HFFc6 (cell line): ENCODE data around the gene CLP1. TPM values are rescaled to one million over a fixed set of nuclear protein-coding genes. Genes with fewer than 3 reads are reported as not detected.
"Not testable (repeated sequence)": the region's sequence is repeated elsewhere in the genome, so short reads cannot be mapped to it uniquely, and the experiment has no call there.

Experiments used
- DNase-seq: peaks from one replicate; pipeline ENCODE4 v3.0.0-alpha.2; 2018
- H3K27ac Mint-ChIP-seq: 2 replicates; pipeline ENCODE4 v1.8.0; 2020; ENCODE audit warnings: mild to moderate bottlenecking, mixed read lengths
- H3K27me3 Mint-ChIP-seq: 2 replicates; pipeline ENCODE4 v1.8.0; 2021; ENCODE audit warnings: mild to moderate bottlenecking, moderate library complexity, mixed read lengths; ENCODE audit not compliant: insufficient read depth
- H3K36me3 Mint-ChIP-seq: 2 replicates; pipeline ENCODE4 v1.8.0; 2021; ENCODE audit warnings: low read depth, mixed read lengths
- H3K4me1 Mint-ChIP-seq: 2 replicates; pipeline ENCODE4 v1.8.0; 2020; ENCODE audit warnings: low read depth, mixed read lengths
- H3K4me3 Mint-ChIP-seq: 2 replicates; pipeline ENCODE4 v1.8.0; 2020; ENCODE audit warnings: mild to moderate bottlenecking, moderate library complexity, mixed read lengths
- H3K9me3 Mint-ChIP-seq: 2 replicates; pipeline ENCODE4 v1.8.0; 2020; ENCODE audit warnings: mild to moderate bottlenecking, mixed read lengths
- total RNA-seq, 6 experiments: library from RNA; stranded (reverse); fragmentation: NEBNext Ultra II Directional; extraction: Animal tissue kit (Norgen Biotek cat#: 25700); gene quantifications; 2 replicates in 1 of 6; 3 replicates in 5 of 6; pipeline ENCODE4 v1.2.3, GENCODE V29; 2021
- TF ChIP-seq, protein P1 (sequence below): fragments of 200-600 bp; sonication (generic); IDR thresholded peaks from 2 replicates; pipeline ENCODE4 v1.5.0; 2021; ENCODE audit warnings: antibody characterized with exemption, mild to moderate bottlenecking

The CLP1 gene
- total RNA-seq, 6 experiments from 2014 or later: 13.0 to 17.1 (median 15.6) TPM

DNA sequence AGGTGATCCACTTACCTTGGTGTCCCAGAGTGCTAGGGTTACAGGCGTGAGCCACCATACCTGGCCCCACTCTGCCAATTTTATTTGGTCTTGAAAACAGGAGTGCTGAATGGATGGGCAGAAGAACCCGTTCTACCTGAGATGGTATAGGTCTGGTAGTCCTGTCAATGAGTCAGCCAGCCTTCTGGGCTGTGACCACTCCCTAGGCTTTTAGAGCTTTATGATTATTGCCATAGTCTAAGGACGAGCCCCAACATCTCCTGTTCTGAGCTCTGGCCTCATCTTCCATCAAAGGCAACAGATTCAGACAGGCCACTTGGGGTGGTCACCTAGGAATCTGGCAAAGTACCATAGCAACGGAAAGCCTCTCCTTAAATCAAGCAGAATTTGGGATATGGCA, 21.8 kb downstream of the CLP1 start:
- Mint-ChIP-seq H3K27me3 (no peaks in the 10 kb centered on the region; the same call in 1 of the 2 replicates), H3K27ac (peak overlapping the region; percentile 33; the same call in 1 of the 2 replicates), H3K36me3 (peaks cover 21% of the 10 kb centered on the region), H3K4me1 (peaks cover 39% of the 10 kb centered on the region), H3K9me3 (no peaks in the 10 kb centered on the region), H3K4me3 (no peak overlapping the region)
- no peak for DNase-seq
- TF ChIP-seq, protein P1, sequence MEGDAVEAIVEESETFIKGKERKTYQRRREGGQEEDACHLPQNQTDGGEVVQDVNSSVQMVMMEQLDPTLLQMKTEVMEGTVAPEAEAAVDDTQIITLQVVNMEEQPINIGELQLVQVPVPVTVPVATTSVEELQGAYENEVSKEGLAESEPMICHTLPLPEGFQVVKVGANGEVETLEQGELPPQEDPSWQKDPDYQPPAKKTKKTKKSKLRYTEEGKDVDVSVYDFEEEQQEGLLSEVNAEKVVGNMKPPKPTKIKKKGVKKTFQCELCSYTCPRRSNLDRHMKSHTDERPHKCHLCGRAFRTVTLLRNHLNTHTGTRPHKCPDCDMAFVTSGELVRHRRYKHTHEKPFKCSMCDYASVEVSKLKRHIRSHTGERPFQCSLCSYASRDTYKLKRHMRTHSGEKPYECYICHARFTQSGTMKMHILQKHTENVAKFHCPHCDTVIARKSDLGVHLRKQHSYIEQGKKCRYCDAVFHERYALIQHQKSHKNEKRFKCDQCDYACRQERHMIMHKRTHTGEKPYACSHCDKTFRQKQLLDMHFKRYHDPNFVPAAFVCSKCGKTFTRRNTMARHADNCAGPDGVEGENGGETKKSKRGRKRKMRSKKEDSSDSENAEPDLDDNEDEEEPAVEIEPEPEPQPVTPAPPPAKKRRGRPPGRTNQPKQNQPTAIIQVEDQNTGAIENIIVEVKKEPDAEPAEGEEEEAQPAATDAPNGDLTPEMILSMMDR: no peak

DNA sequence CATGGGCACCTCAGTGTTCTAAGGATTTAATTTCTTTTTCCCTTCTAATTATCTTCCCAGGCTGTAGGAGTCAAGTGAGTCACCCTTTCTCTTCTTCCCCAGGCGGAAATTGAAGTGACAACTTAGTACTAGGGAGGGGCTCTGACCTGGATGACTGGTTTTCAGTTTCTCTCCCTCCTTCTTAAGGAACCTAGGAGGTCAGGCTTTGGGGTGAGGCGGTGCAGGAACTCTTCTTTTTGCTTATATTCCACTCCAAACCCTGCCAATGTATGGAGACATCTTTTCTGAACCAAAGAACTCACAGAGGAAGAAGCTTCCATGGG, 23.0 kb downstream of the CLP1 start:
- TF ChIP-seq, protein P1: no peak
- H3K4me1 Mint-ChIP-seq: peaks cover 37% of the 10 kb centered on the region
- H3K9me3 Mint-ChIP-seq: no peaks in the 10 kb centered on the region
- peak; percentile 27 for DNase-seq
- no peaks in the 10 kb centered on the region for H3K27me3 Mint-ChIP-seq
- H3K27ac Mint-ChIP-seq: peak overlapping the region; percentile 57
- peaks cover 19% of the 10 kb centered on the region for H3K36me3 Mint-ChIP-seq
- no peak overlapping the region for H3K4me3 Mint-ChIP-seq

DNA sequence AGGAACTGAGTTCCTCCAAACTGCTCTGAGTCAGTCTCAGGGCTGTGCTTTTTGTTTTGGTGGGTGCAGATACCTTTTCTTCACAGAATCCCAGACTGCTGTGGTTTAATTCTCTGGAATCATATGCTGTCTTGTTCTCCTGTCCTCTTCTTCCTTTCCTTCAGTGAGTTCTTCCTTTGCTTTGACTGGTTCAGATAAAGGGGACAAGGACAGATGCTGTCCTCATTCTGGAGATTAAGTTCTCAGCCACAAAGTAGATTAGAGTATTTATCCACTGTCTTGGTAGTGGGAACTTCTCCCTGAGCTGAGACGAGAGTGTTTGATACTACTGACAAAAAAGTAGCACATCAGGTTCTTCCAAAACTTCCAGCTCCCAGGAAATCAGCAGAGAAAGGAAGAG, 23.6 kb downstream of the CLP1 start:
- Mint-ChIP-seq H3K4me3 (no peak overlapping the region), H3K36me3 (peaks cover 19% of the 10 kb centered on the region), H3K4me1 (peaks cover 37% of the 10 kb centered on the region), H3K27me3 (no peaks in the 10 kb centered on the region), H3K27ac (no peak overlapping the region), H3K9me3 (no peaks in the 10 kb centered on the region)
- DNase-seq: no peak
- TF ChIP-seq, protein P1: no peak

DNA sequence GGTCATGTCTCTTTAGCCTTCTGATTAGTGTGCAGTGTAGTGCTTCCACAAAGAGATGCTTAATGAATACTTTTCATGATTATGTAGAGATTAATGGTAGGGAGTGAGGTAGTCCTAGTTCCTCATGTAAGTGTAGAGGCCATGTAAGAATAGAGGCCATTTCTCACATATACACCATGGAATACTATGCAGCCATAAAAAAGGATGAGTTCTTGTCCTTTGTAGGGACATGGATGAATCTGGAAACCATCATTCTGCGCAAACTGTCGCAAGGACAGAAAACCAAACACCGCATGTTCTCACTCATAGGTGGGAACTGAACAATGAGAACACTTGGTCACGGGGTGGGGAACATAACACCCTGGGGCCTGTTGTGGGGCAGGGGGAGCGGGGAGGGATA, 32.9 kb downstream of the CLP1 start:
- not testable (repeated sequence) for H3K27ac Mint-ChIP-seq, DNase-seq, H3K27me3 Mint-ChIP-seq, H3K9me3 Mint-ChIP-seq, H3K4me1 Mint-ChIP-seq, H3K4me3 Mint-ChIP-seq
- H3K36me3 Mint-ChIP-seq: peaks cover 36% of the 10 kb centered on the region

DNA sequence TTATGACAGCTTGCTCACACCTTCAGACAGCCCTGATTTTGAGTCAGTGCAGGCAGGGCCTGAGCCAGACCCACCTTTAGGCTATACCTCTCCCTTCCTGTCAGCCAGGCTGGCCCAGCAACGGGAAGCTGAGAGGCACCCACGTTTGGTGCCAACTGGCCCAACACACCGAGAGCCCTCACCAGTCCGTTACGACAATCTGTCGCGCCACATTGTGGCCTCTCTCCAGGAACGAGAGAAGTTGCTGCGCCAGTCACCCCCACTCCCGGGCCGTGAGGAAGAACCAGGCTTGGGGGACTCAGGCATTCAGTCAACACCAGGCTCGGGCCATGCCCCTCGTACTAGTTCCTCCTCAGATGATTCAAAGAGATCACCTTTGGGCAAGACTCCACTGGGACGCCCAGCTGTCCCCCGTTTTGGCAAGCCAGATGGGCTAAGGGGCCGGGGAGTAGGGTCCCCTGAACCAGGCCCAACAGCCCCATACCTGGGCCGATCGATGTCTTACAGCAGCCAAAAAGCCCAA, 41.3 kb downstream of the CLP1 start:
- no peaks in the 10 kb centered on the region; the same call in 1 of the 2 replicates for H3K27me3 Mint-ChIP-seq
- H3K4me1 Mint-ChIP-seq: no peaks in the 10 kb centered on the region
- DNase-seq: no peak
- H3K4me3 Mint-ChIP-seq: no peak overlapping the region
- no peak overlapping the region for H3K27ac Mint-ChIP-seq
- TF ChIP-seq, protein P1: no peak
- peaks cover 25% of the 10 kb centered on the region for H3K36me3 Mint-ChIP-seq
- no peaks in the 10 kb centered on the region for H3K9me3 Mint-ChIP-seq

DNA sequence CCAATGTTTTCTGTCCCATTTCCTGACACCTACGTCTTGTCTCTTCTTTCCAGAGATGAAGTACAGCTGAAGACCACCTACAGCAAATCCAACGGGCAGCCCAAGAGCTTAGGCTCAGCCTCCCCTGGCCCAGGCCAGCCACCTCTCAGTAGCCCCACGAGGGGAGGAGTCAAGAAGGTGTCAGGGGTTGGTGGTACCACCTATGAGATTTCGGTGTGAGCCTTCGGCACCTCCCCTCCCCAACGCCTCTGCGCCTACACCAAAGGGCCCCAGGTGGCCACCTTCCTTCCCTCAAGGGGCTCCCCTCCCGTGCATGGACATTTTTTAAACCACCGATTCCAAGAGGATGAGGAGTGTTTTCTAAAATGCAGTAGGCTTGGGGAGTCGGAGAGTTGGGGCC, 42.3 kb downstream of the CLP1 start:
- Mint-ChIP-seq H3K27me3 (no peaks in the 10 kb centered on the region; the same call in 1 of the 2 replicates), H3K9me3 (no peaks in the 10 kb centered on the region), H3K27ac (no peak overlapping the region), H3K4me1 (no peaks in the 10 kb centered on the region), H3K4me3 (no peak overlapping the region), H3K36me3 (peaks cover 32% of the 10 kb centered on the region)
- TF ChIP-seq, protein P1: no peak
- DNase-seq: no peak
